NCI-H146 treated with DMSO at 0.1 percent for 48 hours (cell line): ENCODE data around the gene CCDC93.
"Not testable (repeated sequence)": the region's sequence is repeated elsewhere in the genome, so short reads cannot be mapped to it uniquely, and the experiment has no call there.

Experiments
- DNase-seq: peaks from one replicate; lab custom pipeline; 2025; ENCODE audit not compliant: unreplicated experiment; lab: John Stamatoyannopoulos, UW

The CCDC93 gene

GRCh38 chr2:117957616-117958015, 56.3 kb downstream of the CCDC93 start:
- no peak for DNase-seq

- DNase-seq, result no peak
Measured at GRCh38 chr2:117956036-117956796, 57.7 kb downstream of the CCDC93 start.

GRCh38 chr2:117953231-117953630, 60.6 kb downstream of the CCDC93 start:
- no peak for DNase-seq

- DNase-seq, result no peak
Measured at GRCh38 chr2:117952701-117953100, 61.2 kb downstream of the CCDC93 start.

- no peak for DNase-seq
Measured at GRCh38 chr2:117952228-117952627, 61.6 kb downstream of the CCDC93 start.

- DNase-seq, result no peak
Measured at GRCh38 chr2:117949806-117950205, 64.1 kb downstream of the CCDC93 start.

GRCh38 chr2:117948615-117949014, 65.3 kb downstream of the CCDC93 start:
- no peak for DNase-seq

- no peak for DNase-seq
Measured at GRCh38 chr2:117945296-117945695, 68.6 kb downstream of the CCDC93 start.

GRCh38 chr2:117944816-117945215, 69.1 kb downstream of the CCDC93 start:
- DNase-seq, result no peak

GRCh38 chr2:117943013-117943672, 70.7 kb downstream of the CCDC93 start:
- no peak for DNase-seq

- DNase-seq, result no peak
Measured at GRCh38 chr2:117942551-117942950, 71.3 kb downstream of the CCDC93 start.

GRCh38 chr2:117941693-117942092, 72.2 kb downstream of the CCDC93 start:
- DNase-seq, result no peak

- no peak for DNase-seq
Measured at GRCh38 chr2:117940436-117940835, 73.4 kb downstream of the CCDC93 start.

- no peak for DNase-seq
Measured at GRCh38 chr2:117938611-117939010, 75.3 kb downstream of the CCDC93 start.

GRCh38 chr2:117936871-117937428, 76.9 kb downstream of the CCDC93 start:
- no peak for DNase-seq

GRCh38 chr2:117935954-117936353, 77.9 kb downstream of the CCDC93 start:
- DNase-seq, result no peak

- DNase-seq, result no peak
Measured at GRCh38 chr2:117935456-117935855, 78.4 kb downstream of the CCDC93 start.

GRCh38 chr2:117933884-117934354, 80.0 kb downstream of the CCDC93 start:
- DNase-seq, result no peak

GRCh38 chr2:117931978-117932377, 81.9 kb downstream of the CCDC93 start:
- DNase-seq, result no peak

- no peak for DNase-seq
Measured at GRCh38 chr2:117931266-117931665, 82.6 kb downstream of the CCDC93 start.

GRCh38 chr2:117930775-117931174, 83.1 kb downstream of the CCDC93 start:
- no peak for DNase-seq

- DNase-seq, result not testable (repeated sequence)
Measured at GRCh38 chr2:117923471-117923870, 90.4 kb downstream of the CCDC93 start.
